Stimulated activated CD4-positive, alpha-beta T cell treated with anti-CD3 and anti-CD28 coated beads, Interleukin-4, amount 100 ng/mL, for 4 hours (primary cell): ENCODE measurements around the gene PIR.

ENCODE experiments used
- DNase-seq, 2 experiments: peaks; one replicate each; pipeline ENCODE4 v3.0.0-alpha.2; 2020

PIR gene

GRCh38 chrX:15493118-15493962 is at the start of gene PIR:
TSS of gene PIR (minus strand) at chrX:15493333. CDS start at chrX:15491257, 2,076 bp downstream.
- DNase-seq, result peak; percentile 58

GRCh38 chrX:15530318-15530717 is 37.2 kb upstream of the PIR start:
- no peak for DNase-seq

DNA sequence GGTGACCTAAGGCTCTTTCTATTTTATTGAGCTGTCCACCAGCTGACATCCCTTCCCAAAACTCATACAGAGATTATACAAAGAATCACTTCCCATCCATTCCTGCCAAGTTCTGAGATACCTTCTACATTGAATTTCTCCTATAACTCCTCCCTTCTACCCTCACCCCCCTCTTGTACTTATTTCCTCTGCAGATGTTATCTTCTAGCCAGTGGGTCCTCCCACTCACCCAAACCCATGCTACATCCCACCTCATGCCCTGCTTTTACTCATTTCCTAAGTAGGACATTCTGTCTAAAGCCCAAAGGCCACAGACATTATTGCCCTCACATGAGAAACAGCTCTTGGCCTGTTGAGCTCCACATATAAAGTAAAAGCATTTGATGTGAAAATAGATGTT is 36.0 kb upstream of the PIR start:
- no peak for DNase-seq

GRCh38 chrX:15525664-15526416 is 32.7 kb upstream of the PIR start:
- DNase-seq, result no peak

DNA sequence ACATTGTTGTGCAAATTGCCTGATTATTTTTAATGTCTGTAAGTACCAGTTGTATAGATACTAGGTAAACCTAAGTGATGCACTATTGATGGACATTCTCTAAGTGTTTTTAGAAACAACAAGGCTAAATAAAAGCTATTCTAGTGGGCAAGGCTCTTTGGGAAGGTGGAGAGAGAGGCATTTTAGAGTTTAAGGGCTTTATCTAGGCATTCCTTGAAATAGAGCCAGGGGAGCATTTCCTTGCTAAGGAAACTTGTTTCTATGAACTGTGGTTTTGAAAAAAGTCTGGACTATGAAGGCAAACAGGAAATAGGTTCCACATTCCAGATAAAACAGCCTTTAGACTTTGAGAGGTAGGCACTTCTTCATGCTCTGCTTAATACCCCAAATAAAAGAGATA is 31.3 kb upstream of the PIR start:
- no peak for DNase-seq

- no peak for DNase-seq
These were observed 30.0 kb upstream of the PIR start for GRCh38 chrX:15523088-15523487.

GRCh38 chrX:15522464-15522863 is 29.3 kb upstream of the PIR start:
- DNase-seq, result no peak

GRCh38 chrX:15515931-15516330 is 22.8 kb upstream of the PIR start:
- no peak for DNase-seq

- no peak for DNase-seq
These were observed 21.1 kb upstream of the PIR start for GRCh38 chrX:15514279-15514678.

DNA sequence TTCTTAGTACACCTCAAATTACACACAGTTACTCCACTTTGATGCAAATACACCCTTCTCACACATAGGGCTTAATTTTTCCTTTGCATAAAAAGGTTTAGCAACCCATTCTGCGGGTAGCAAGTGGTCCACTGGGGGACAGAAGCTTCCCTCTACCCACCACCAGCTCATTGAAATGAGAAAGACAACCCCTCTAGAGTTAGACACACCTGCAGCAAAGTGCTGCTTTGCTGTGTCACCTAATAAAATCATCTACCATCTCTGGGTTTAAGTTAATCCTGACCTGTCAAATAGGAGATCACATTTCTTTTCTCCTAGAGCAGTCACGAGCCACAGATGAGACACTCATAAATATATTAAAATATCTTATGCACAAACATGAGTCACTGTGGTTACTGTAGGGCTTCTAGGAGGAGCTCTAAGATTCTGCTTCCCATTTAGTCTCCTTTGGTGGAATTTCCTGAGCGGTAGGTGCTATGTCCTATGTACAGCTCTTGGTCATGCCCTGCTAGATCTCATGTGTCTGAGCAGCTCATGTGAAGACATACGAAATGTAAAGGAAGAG is 19.4 kb upstream of the PIR start:
- no peak for DNase-seq

- no peak for DNase-seq
These were observed 18.4 kb upstream of the PIR start for GRCh38 chrX:15511563-15511962.

DNA sequence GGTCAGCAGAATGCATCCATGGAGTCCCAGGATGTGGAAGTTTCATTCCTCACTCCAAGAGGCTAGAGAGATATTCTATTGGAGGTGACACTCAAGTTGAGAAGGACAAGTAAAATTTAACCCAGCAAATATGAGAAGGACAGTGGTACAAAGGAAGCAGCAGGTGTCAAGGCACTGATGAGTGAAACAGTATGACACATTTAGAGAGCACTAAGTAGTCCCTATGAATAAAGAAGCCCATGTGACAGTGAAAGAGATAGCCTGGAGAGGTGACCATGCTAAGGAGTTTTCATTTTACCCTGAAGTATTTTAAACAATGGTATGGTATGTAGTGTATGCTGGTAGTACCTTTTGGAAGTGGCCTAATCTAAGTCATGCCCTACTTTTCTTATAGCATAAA is 16.7 kb upstream of the PIR start:
- no peak for DNase-seq

DNA sequence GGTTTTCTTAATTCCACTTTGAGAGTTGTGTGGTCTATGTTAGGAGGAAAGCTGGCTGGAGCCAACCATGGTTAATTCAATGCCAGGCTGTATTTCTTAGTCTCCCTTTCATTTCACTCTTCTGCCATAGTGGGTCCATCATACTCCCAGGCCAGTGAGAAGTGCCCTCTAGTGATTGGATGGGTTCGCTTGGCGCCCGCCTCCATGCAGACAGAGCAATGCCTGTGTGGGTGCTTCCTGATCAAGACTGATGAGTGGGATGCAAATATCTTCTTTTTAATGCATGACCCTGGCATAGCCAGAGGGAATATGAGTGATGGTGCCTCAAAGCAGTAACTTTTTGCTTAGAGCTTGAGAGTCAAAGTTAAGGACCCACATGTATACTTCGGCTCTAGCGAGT is 13.9 kb upstream of the PIR start:
- DNase-seq, result no peak

DNA sequence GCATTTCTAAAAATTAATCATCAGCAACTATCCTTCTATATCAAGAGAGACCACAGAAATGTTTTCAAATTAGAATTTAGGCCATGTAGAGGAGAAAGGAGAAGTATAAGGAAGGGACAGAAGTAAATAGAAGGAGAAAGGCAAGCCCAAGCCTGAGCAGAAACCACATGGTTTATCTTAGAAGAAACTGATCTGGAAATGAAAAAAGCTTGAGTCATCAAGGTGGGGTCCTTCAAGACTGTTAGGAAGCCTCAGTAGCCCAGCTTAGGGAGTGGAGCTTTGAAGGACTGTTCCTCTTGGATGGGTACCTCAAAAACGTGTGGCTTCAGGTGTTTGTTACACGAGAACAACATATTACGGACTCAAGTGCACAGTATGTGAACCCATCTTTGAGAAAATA is 12.0 kb upstream of the PIR start:
- no peak for DNase-seq

GRCh38 chrX:15504661-15505060 is 11.5 kb upstream of the PIR start:
- DNase-seq, result no peak

GRCh38 chrX:15501506-15501905 is 8.4 kb upstream of the PIR start:
- no peak for DNase-seq

- no peak for DNase-seq
These were observed 7.4 kb upstream of the PIR start, which contains the start of gene BMX for GRCh38 chrX:15500497-15500966. TSS of gene BMX (plus strand) at chrX:15500807. CDS start at chrX:15508354, 7,547 bp downstream.

DNA sequence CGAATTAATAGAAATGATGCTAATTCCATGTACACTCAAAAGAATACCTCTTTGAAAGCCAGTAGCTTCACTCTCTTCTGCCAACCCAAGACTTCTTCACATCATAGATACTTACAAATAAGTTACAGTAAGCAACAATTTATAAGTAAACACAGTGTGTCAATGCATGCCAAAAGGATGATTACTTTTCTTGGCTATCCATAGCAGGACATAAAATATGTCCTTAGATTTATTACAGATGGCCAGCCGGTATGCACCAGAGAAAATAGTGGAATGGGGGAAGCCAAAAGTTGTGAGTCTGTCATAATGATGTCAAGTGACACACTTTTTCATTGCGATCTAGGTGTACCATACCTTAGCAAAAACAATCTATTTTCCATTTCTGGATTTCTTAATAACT is 6.8 kb upstream of the PIR start:
- DNase-seq, result no peak

GRCh38 chrX:15498741-15499140 is 5.6 kb upstream of the PIR start:
- DNase-seq, result no peak

DNA sequence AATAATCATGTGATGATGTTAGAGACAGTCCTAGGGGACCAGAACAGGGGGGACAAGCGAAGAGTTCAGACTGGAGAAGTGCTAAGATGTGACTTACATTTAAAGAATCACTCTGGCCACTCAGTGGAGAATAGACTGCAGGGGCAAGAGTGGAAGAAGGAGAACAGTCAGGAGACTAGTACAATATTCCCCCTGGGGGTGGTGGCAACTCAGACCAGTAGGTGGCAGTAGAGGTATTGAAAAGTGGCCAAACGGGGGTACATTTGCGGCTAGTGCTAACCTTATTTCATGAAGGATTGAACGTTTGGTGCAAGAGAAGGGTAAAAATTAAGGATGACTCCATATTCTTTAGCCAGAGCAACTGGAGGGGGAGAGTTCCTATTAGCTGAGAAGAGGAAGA is 4.7 kb upstream of the PIR start:
- peak; percentile 8 to 28 for DNase-seq

GRCh38 chrX:15496824-15497223 is 3.7 kb upstream of the PIR start:
- DNase-seq, result no peak

- DNase-seq, result no peak
These were observed 2.7 kb upstream of the PIR start for GRCh38 chrX:15495801-15496200.

DNA sequence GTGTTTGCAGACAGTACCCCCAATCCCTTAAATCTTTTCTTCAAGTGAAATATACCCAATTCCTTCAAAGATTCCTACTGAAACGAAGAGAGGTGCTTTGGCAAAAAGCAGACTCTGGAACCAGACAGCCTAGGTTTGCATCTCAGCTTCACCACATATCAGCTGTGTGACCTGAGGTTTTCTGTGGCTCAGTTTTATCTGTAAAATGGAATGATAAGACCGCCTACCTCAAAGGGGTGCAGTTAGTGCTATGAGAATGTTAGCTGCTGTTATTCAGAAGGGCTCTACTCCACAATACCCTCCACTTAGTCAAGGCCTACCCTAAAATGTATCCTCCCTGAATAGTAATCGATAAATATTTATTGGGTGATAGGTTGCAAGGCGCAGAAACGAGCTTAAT is 664 bp downstream of the PIR start:
- DNase-seq, result no peak

DNA sequence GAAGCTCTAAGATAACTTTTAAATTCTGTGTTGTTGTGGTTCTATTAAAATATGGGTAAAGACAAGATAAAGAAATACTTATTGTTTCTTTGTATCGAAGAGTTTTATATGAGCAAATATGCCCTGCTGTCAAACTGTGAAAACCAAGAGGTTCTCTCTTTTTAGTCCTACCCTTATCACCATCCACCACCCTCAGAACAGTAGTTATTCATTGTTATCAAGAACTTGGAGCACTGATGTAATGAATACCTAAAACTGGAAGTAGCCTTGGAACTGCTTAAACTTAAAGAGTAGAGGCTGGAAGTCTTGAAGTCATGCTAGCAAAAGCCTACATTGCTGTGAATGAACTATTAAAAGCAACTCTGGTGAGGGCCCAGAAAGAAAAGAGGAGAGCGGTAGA is 9.2 kb downstream of the PIR start:
- no peak for DNase-seq
